ENCODE data around the gene CACNB4. TPM values are rescaled to one million over a fixed set of nuclear protein-coding genes. Genes with fewer than 3 reads are reported as not detected.

Gene CACNB4
- total RNA-seq, 1 experiment from 2014 or later: 1.7 TPM

- in situ Hi-C loops (cut with HindIII; ENCODE audit: low pct_unique_long_range_greater_than_20kb, low sequenced_read_pairs) (no loop called here), intact Hi-C loops (cut with micrococcal nuclease; ENCODE audit: unreplicated experiment) (no loop called here)
- ChIA-PET CTCF (no interaction called here), POLR2A (no interaction called here)
- Histone ChIP-seq H3K27ac (ENCODE audit: low read length) (no peak overlapping the region), H3K4me3 (ENCODE audit: low read depth in 2 of 2, low read length in 2 of 2) (no peak overlapping the region), H3K27me3 (ENCODE audit: control insufficient read depth, insufficient read depth, low read length) (peaks cover 9% of the 10 kb centered on the region; the same call in 1 of the 2 replicates), H3K9me3 (ENCODE audit: control insufficient read depth, insufficient read depth, low read depth, low read length) (no peaks in the 10 kb centered on the region), H3K4me1 (ENCODE audit: control insufficient read depth, insufficient read depth, low read length) (no peaks in the 10 kb centered on the region), H3K36me3 (ENCODE audit: control insufficient read depth, insufficient read depth, low read length) (no peaks in the 10 kb centered on the region)
- ATAC-seq (no peak), DNase-seq (ENCODE audit: low read depth, low spot score) (no peak)
- TF ChIP-seq SIN3A (IDR thresholded peaks at IDR 0.05; ENCODE audit: borderline replicate concordance, insufficient read depth, low read depth, low read length) (no peak), TCF7L2 (IDR thresholded peaks at IDR 0.05; ENCODE audit: low read depth, low read length) (no peak), POLR2AphosphoS5 (IDR thresholded peaks at IDR 0.05; ENCODE audit: low read depth, low read length) (no peak)
- TF ChIP-seq, protein P1, sequence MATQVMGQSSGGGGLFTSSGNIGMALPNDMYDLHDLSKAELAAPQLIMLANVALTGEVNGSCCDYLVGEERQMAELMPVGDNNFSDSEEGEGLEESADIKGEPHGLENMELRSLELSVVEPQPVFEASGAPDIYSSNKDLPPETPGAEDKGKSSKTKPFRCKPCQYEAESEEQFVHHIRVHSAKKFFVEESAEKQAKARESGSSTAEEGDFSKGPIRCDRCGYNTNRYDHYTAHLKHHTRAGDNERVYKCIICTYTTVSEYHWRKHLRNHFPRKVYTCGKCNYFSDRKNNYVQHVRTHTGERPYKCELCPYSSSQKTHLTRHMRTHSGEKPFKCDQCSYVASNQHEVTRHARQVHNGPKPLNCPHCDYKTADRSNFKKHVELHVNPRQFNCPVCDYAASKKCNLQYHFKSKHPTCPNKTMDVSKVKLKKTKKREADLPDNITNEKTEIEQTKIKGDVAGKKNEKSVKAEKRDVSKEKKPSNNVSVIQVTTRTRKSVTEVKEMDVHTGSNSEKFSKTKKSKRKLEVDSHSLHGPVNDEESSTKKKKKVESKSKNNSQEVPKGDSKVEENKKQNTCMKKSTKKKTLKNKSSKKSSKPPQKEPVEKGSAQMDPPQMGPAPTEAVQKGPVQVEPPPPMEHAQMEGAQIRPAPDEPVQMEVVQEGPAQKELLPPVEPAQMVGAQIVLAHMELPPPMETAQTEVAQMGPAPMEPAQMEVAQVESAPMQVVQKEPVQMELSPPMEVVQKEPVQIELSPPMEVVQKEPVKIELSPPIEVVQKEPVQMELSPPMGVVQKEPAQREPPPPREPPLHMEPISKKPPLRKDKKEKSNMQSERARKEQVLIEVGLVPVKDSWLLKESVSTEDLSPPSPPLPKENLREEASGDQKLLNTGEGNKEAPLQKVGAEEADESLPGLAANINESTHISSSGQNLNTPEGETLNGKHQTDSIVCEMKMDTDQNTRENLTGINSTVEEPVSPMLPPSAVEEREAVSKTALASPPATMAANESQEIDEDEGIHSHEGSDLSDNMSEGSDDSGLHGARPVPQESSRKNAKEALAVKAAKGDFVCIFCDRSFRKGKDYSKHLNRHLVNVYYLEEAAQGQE (IDR thresholded peaks at IDR 0.05; ENCODE audit: insufficient read depth in 1 of 2, low read depth in 2 of 2, low read length in 1 of 2): no peak
- TF ChIP-seq, protein P2, sequence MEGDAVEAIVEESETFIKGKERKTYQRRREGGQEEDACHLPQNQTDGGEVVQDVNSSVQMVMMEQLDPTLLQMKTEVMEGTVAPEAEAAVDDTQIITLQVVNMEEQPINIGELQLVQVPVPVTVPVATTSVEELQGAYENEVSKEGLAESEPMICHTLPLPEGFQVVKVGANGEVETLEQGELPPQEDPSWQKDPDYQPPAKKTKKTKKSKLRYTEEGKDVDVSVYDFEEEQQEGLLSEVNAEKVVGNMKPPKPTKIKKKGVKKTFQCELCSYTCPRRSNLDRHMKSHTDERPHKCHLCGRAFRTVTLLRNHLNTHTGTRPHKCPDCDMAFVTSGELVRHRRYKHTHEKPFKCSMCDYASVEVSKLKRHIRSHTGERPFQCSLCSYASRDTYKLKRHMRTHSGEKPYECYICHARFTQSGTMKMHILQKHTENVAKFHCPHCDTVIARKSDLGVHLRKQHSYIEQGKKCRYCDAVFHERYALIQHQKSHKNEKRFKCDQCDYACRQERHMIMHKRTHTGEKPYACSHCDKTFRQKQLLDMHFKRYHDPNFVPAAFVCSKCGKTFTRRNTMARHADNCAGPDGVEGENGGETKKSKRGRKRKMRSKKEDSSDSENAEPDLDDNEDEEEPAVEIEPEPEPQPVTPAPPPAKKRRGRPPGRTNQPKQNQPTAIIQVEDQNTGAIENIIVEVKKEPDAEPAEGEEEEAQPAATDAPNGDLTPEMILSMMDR (IDR thresholded peaks at IDR 0.05): no peak
- BruUV-seq (replicated peaks): no TSS peak
Measured at GRCh38 chr2:151853070-151853758, 245.6 kb downstream of the CACNB4 start.

DNA sequence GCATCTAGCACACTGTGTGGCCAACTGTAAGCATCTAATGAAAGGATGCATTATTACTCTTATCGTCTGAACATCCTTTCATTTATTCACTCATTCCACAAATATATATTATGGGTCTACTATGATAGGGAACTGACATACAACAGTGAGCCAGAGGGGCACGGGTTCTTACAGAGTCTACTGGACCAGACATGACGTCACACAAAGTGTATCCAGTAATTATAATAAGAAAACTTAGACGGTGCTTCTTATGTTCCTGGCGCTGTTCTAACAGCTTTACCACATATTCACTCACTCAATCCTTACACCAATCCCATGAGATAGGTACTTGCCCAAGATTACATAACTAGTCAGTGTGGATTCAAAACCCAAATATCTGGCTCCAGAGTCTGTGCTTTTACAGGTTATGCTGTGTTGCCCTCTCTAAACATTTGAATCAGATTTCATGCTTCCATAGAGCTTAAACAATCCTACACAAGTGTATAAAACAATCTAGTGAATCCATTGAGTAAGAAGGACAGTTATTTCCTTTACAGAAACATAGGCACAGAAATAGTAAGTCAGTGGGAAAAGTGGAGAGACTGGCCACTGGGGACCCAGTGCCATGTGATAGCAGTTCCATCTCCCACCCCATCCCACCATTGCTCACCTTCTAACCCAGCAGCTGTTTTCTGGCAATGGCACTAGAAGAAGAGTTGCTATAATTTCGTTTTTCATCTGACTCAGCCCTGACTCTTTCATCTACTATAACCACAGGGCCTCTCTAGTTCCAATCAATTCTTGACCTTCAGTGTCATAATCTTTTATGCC is 246.4 kb downstream of the CACNB4 start:
- intact Hi-C loops (cut with micrococcal nuclease; ENCODE audit: unreplicated experiment): no loop called here
- in situ Hi-C loops (cut with HindIII; ENCODE audit: low pct_unique_long_range_greater_than_20kb, low sequenced_read_pairs): no loop called here
- POLR2A ChIA-PET: no interaction called here
- Histone ChIP-seq H3K4me1 (ENCODE audit: control insufficient read depth, insufficient read depth, low read length) (no peaks in the 10 kb centered on the region), H3K4me3 (ENCODE audit: low read depth in 2 of 2, low read length in 2 of 2) (no peak overlapping the region), H3K9me3 (ENCODE audit: control insufficient read depth, insufficient read depth, low read depth, low read length) (no peaks in the 10 kb centered on the region), H3K27me3 (ENCODE audit: control insufficient read depth, insufficient read depth, low read length) (peaks cover 9% of the 10 kb centered on the region; the same call in 1 of the 2 replicates), H3K27ac (ENCODE audit: low read length) (no peak overlapping the region), H3K36me3 (ENCODE audit: control insufficient read depth, insufficient read depth, low read length) (no peaks in the 10 kb centered on the region)
- CTCF ChIA-PET: no interaction called here
- TF ChIP-seq TCF7L2 (IDR thresholded peaks at IDR 0.05; ENCODE audit: low read depth, low read length): no peak
- no peak for TF ChIP-seq POLR2AphosphoS5 (IDR thresholded peaks at IDR 0.05; ENCODE audit: low read depth, low read length)
- TF ChIP-seq SIN3A (IDR thresholded peaks at IDR 0.05; ENCODE audit: borderline replicate concordance, insufficient read depth, low read depth, low read length): no peak
- TF ChIP-seq, protein P1 (IDR thresholded peaks at IDR 0.05; ENCODE audit: insufficient read depth in 1 of 2, low read depth in 2 of 2, low read length in 1 of 2): no peak
- TF ChIP-seq, protein P2 (IDR thresholded peaks at IDR 0.05): no peak
- DNase-seq (ENCODE audit: low read depth, low spot score): no peak
- no peak for ATAC-seq
- BruUV-seq (replicated peaks): no TSS peak

Measured in Panc1 (cell line).